ENCODE data around the gene LRRC27. TPM values are rescaled to one million over a fixed set of nuclear protein-coding genes. Genes with fewer than 3 reads are reported as not detected.
A peak's percentile ranks its signal among the peaks of the same experiment; 100 is the strongest.
"Not testable (repeated sequence)": the region's sequence is repeated elsewhere in the genome, so short reads cannot be mapped to it uniquely, and the experiment has no call there.

Gene LRRC27
- total and polyA plus RNA-seq, 9 donors = 6.3 to 10.3 (median 7.5) TPM

GRCh38 chr10:132350391-132350790 is 18.4 kb downstream of the LRRC27 start:
- H3K4me1 ChIP-seq (ENCODE audit: control insufficient read depth, insufficient read depth, low read length) = no peaks in the 10 kb centered on the region
- H3K36me3 ChIP-seq (ENCODE audit: control insufficient read depth, insufficient read depth, low read length) = peaks cover 35% of the 10 kb centered on the region
- H3K27ac ChIP-seq (ENCODE audit: low read length) = no peak overlapping the region
- H3K27me3 ChIP-seq (ENCODE audit: control insufficient read depth, insufficient read depth, low read length) = no peaks in the 10 kb centered on the region
- H3K9me3 ChIP-seq (replicated peaks; ENCODE audit: control insufficient read depth, low read depth, low read length) = no peaks in the 10 kb centered on the region
- DNase-seq = no peak
- 67% methylated on average over 10 of the region's 11 CpGs for WGBS (ENCODE audit: insufficient coverage)
- H3K4me3 ChIP-seq (ENCODE audit: low read length) = no peak overlapping the region

GRCh38 chr10:132350946-132351345 is 19.0 kb downstream of the LRRC27 start:
- H3K36me3 ChIP-seq (ENCODE audit: control insufficient read depth, insufficient read depth, low read length) = peaks cover 30% of the 10 kb centered on the region

GRCh38 chr10:132351611-132352010 is 19.6 kb downstream of the LRRC27 start:
- Histone ChIP-seq H3K36me3 (ENCODE audit: control insufficient read depth, insufficient read depth, low read length) (peaks cover 29% of the 10 kb centered on the region), H3K27me3 (ENCODE audit: control insufficient read depth, insufficient read depth, low read length) (no peaks in the 10 kb centered on the region), H3K4me1 (ENCODE audit: control insufficient read depth, insufficient read depth, low read length) (no peaks in the 10 kb centered on the region), H3K9me3 (replicated peaks; ENCODE audit: control insufficient read depth, low read depth, low read length) (no peaks in the 10 kb centered on the region), H3K4me3 (ENCODE audit: low read length) (no peak overlapping the region), H3K27ac (ENCODE audit: low read length) (no peak overlapping the region)
- DNase-seq = no peak
- WGBS (ENCODE audit: insufficient coverage) = 84% methylated on average over 21 of the region's 25 CpGs

More at GRCh38 chr10:132350946-132351345, 19.0 kb downstream of the LRRC27 start:
- Histone ChIP-seq H3K4me1 (ENCODE audit: control insufficient read depth, insufficient read depth, low read length) (no peaks in the 10 kb centered on the region), H3K27me3 (ENCODE audit: control insufficient read depth, insufficient read depth, low read length) (no peaks in the 10 kb centered on the region), H3K4me3 (ENCODE audit: low read length) (no peak overlapping the region), H3K27ac (ENCODE audit: low read length) (no peak overlapping the region), H3K9me3 (replicated peaks; ENCODE audit: control insufficient read depth, low read depth, low read length) (no peaks in the 10 kb centered on the region)
- no peak for DNase-seq
- WGBS (ENCODE audit: insufficient coverage) = 91% methylated on average over 15 of the region's 17 CpGs

- not testable (repeated sequence) for H3K27me3 ChIP-seq (ENCODE audit: control insufficient read depth, insufficient read depth, low read length); H3K4me3 ChIP-seq (ENCODE audit: low read length); H3K9me3 ChIP-seq (replicated peaks; ENCODE audit: control insufficient read depth, low read depth, low read length); H3K27ac ChIP-seq (ENCODE audit: low read length); H3K4me1 ChIP-seq (ENCODE audit: control insufficient read depth, insufficient read depth, low read length)
- DNase-seq = peak; percentile 55
- peaks cover 33% of the 10 kb centered on the region for H3K36me3 ChIP-seq (ENCODE audit: control insufficient read depth, insufficient read depth, low read length)
- 40% methylated on average over 28 of the region's 44 CpGs for WGBS (ENCODE audit: insufficient coverage)
Measured at GRCh38 chr10:132352462-132353308, 20.7 kb downstream of the LRRC27 start.

- H3K27me3 ChIP-seq (ENCODE audit: control insufficient read depth, insufficient read depth, low read length) = no peaks in the 10 kb centered on the region
- 92% methylated on average over 17 of the region's 20 CpGs for WGBS (ENCODE audit: insufficient coverage)
- no peak overlapping the region for H3K4me3 ChIP-seq (ENCODE audit: low read length)
- no peak overlapping the region for H3K27ac ChIP-seq (ENCODE audit: low read length)
- H3K36me3 ChIP-seq (ENCODE audit: control insufficient read depth, insufficient read depth, low read length) = peaks cover 24% of the 10 kb centered on the region
- no peaks in the 10 kb centered on the region for H3K4me1 ChIP-seq (ENCODE audit: control insufficient read depth, insufficient read depth, low read length)
- no peaks in the 10 kb centered on the region for H3K9me3 ChIP-seq (replicated peaks; ENCODE audit: control insufficient read depth, low read depth, low read length)
- no peak for DNase-seq
Measured at GRCh38 chr10:132353456-132354355, 21.7 kb downstream of the LRRC27 start.

GRCh38 chr10:132354356-132355094 is 22.5 kb downstream of the LRRC27 start:
- no peaks in the 10 kb centered on the region for H3K27me3 ChIP-seq (ENCODE audit: control insufficient read depth, insufficient read depth, low read length)
- DNase-seq = no peak
- H3K9me3 ChIP-seq (replicated peaks; ENCODE audit: control insufficient read depth, low read depth, low read length) = no peaks in the 10 kb centered on the region
- H3K4me1 ChIP-seq (ENCODE audit: control insufficient read depth, insufficient read depth, low read length) = no peaks in the 10 kb centered on the region
- no peak overlapping the region for H3K27ac ChIP-seq (ENCODE audit: low read length)
- 86% methylated on average over 17 of the region's 32 CpGs for WGBS (ENCODE audit: insufficient coverage)
- H3K4me3 ChIP-seq (ENCODE audit: low read length) = no peak overlapping the region
- H3K36me3 ChIP-seq (ENCODE audit: control insufficient read depth, insufficient read depth, low read length) = peaks cover 17% of the 10 kb centered on the region

GRCh38 chr10:132355297-132355696 is 23.3 kb downstream of the LRRC27 start:
- Histone ChIP-seq H3K36me3 (ENCODE audit: control insufficient read depth, insufficient read depth, low read length) (peaks cover 17% of the 10 kb centered on the region), H3K4me3 (ENCODE audit: low read length) (no peak overlapping the region), H3K9me3 (replicated peaks; ENCODE audit: control insufficient read depth, low read depth, low read length) (no peaks in the 10 kb centered on the region), H3K27ac (ENCODE audit: low read length) (no peak overlapping the region), H3K27me3 (ENCODE audit: control insufficient read depth, insufficient read depth, low read length) (no peaks in the 10 kb centered on the region), H3K4me1 (ENCODE audit: control insufficient read depth, insufficient read depth, low read length) (no peaks in the 10 kb centered on the region)
- no peak for DNase-seq
- 90% methylated on average over 14 of the region's 17 CpGs for WGBS (ENCODE audit: insufficient coverage)

GRCh38 chr10:132355754-132356153 is 23.8 kb downstream of the LRRC27 start:
- H3K27ac ChIP-seq (ENCODE audit: low read length) = no peak overlapping the region
- H3K9me3 ChIP-seq (replicated peaks; ENCODE audit: control insufficient read depth, low read depth, low read length) = no peaks in the 10 kb centered on the region
- peaks cover 17% of the 10 kb centered on the region for H3K36me3 ChIP-seq (ENCODE audit: control insufficient read depth, insufficient read depth, low read length)
- DNase-seq = no peak
- H3K4me3 ChIP-seq (ENCODE audit: low read length) = no peak overlapping the region
- WGBS (ENCODE audit: insufficient coverage) = 84% methylated on average over 2 of the region's 13 CpGs
- H3K4me1 ChIP-seq (ENCODE audit: control insufficient read depth, insufficient read depth, low read length) = no peaks in the 10 kb centered on the region
- no peaks in the 10 kb centered on the region for H3K27me3 ChIP-seq (ENCODE audit: control insufficient read depth, insufficient read depth, low read length)

GRCh38 chr10:132356621-132357195 is 24.7 kb downstream of the LRRC27 start:
- H3K27me3 ChIP-seq (ENCODE audit: control insufficient read depth, insufficient read depth, low read length) = no peaks in the 10 kb centered on the region
- no peak for DNase-seq
- no peak overlapping the region for H3K27ac ChIP-seq (ENCODE audit: low read length)
- H3K9me3 ChIP-seq (replicated peaks; ENCODE audit: control insufficient read depth, low read depth, low read length) = no peaks in the 10 kb centered on the region
- H3K4me1 ChIP-seq (ENCODE audit: control insufficient read depth, insufficient read depth, low read length) = no peaks in the 10 kb centered on the region
- H3K4me3 ChIP-seq (ENCODE audit: low read length) = no peak overlapping the region
- WGBS (ENCODE audit: insufficient coverage) = 94% methylated on average over 7 of the region's 12 CpGs
- H3K36me3 ChIP-seq (ENCODE audit: control insufficient read depth, insufficient read depth, low read length) = peaks cover 17% of the 10 kb centered on the region

Measured in muscle of leg (tissue), 11 donors.